ENCODE results near the gene RNF217.

GRCh38 chr6:124917769-124918168 is 44.5 kb upstream of the RNF217 start:
- no peak for TF ChIP-seq PATZ1 (CRISPR knock-in tag; IDR thresholded peaks at IDR 0.05; ENCODE audit: borderline replicate concordance)
- TF ChIP-seq PPARA (CRISPR knock-in tag; IDR thresholded peaks at IDR 0.05; ENCODE audit: borderline replicate concordance) = no peak

Data from SK-N-SH treated with all-trans-retinoic acid at 6 μM for 48 hours (cell line).